Psoas muscle (tissue), 8 donors: ENCODE data around the gene SIX3. TPM values are rescaled to one million over a fixed set of nuclear protein-coding genes. Genes with fewer than 3 reads are reported as not detected.
A peak's percentile ranks its signal among the peaks of the same experiment; 100 is the strongest.

Source experiments
- ATAC-seq, 4 donors: fragments of 200-7000 bp; cut with Tn5 transposase; one replicate each; pipeline ENCODE4 v1.9.1; 2020; ENCODE audit warnings: moderate library complexity in 3 of 4, mild to moderate bottlenecking in 2 of 4
- DNase-seq, 2 donors: peaks; one replicate each; pipeline ENCODE4 v3.0.0-alpha.2; 2020
- H3K27ac ChIP-seq: fragments of 200-600 bp; one replicate; pipeline ENCODE4 v1.8.0; 2022
- H3K27me3 ChIP-seq, 3 donors: fragments of 200-600 bp in 1 of 3; one replicate each; pipeline versions ENCODE4 v1.6.1 to v1.8.0; 2013 to 2022; ENCODE audit warnings: low read length in 2 of 3, mild to moderate bottlenecking in 2 of 3, moderate library complexity in 1 of 3; ENCODE audit not compliant: insufficient read depth in 3 of 3
- H3K36me3 ChIP-seq, 2 donors: fragments of 200-600 bp in 1 of 2; one replicate each; pipeline versions ENCODE4 v1.6.1 to v1.8.0; 2013 to 2022; ENCODE audit warnings: low read depth in 1 of 2, mild to moderate bottlenecking in 1 of 2, moderate library complexity in 1 of 2; ENCODE audit not compliant: insufficient read depth in 1 of 2
- H3K4me1 ChIP-seq: fragments of 200-600 bp; one replicate; pipeline ENCODE4 v1.8.0; 2022
- H3K4me3 ChIP-seq: fragments of 200-600 bp; one replicate; pipeline ENCODE4 v1.8.0; 2022; ENCODE audit warnings: mild to moderate bottlenecking
- H3K9me3 ChIP-seq: fragments of 200-600 bp; one replicate; pipeline ENCODE4 v1.8.0; 2022
- CTCF ChIP-seq: fragments of 200-600 bp; IDR thresholded peaks from one replicate; pipeline ENCODE4 v1.8.0; 2022; ENCODE audit warnings: antibody characterized with exemption
- WGBS, 3 donors: extraction: QIAGEN DNeasy Blood & Tissue Kit; methylation state at CpG; one replicate each; pipeline versions ENCODE4 v1.1.6 to v1.1.7; 2013; 5-methylcytosine and 5-hydroxymethylcytosine counted together
- intact Hi-C, 2 donors: fragments of 100-400 bp; cut with DNase I; formaldehyde crosslinking; loops; one replicate each; pipeline versions ENCODE4 v1.11.0 to v1.14.2; 2022
- polyA plus RNA-seq, 3 donors: library from polyadenylated mRNA; stranded (reverse); fragments of 200-250 nt; gene quantifications; one replicate each; pipeline ENCODE4 v1.2.3, GENCODE V29; 2013
- total RNA-seq, 4 donors: library from RNA; stranded (reverse); fragmentation: NEBNext Ultra II Directional in 2 of 4; extraction: Animal tissue kit (Norgen Biotek cat#: 25700) in 2 of 4; gene quantifications; one replicate each; pipeline versions ENCODE4 v1.2.1 to v1.2.4, GENCODE V29; 2021 to 2023
- donor health status: healthy with polysubstance abuse.
- donor health status: DM: no; HTN: no; CAD: no; lungs with moderate emphysema.
- donor health status: Bipolar disorder and iron deficiency.
- donor health status: healthy.
- donor health status: DM: yes; HTN: yes; CAD: no.
- donor health status: DM: no; HTN: no; CAD: no.
- donor health status: DM: no; HTN: no; CAD: no.
- donor health status: DM: yes; HTN: yes; CAD: no.

The SIX3 gene
- total and polyA plus RNA-seq, 7 donors, result 0.01 to 0.20 TPM; not detected in 5

- DNase-seq (peak; percentile 71 to 84), ATAC-seq (peak; percentile 84 to 99 (median 90))
- Histone ChIP-seq H3K4me1 (no peaks in the 10 kb centered on the region), H3K9me3 (no peaks in the 10 kb centered on the region), H3K36me3 (no peaks in the 10 kb centered on the region), H3K27me3 (no peaks in the 10 kb centered on the region), H3K4me3 (no peak overlapping the region), H3K27ac (no peak overlapping the region)
- 10 to 13% (median 12%) methylated on average over 14 of the region's 14 CpGs for WGBS, 3 donors
- intact Hi-C loops, result loop anchor here (1.0 to 10.0 kb wide), 3 partner anchors 183 to 513 kb away; no protein-coding TSS in a partner anchor
- peak; percentile 91 for TF ChIP-seq CTCF
Measured at GRCh38 chr2:44981714-44982108, 40.2 kb downstream of the SIX3 start.

DNA sequence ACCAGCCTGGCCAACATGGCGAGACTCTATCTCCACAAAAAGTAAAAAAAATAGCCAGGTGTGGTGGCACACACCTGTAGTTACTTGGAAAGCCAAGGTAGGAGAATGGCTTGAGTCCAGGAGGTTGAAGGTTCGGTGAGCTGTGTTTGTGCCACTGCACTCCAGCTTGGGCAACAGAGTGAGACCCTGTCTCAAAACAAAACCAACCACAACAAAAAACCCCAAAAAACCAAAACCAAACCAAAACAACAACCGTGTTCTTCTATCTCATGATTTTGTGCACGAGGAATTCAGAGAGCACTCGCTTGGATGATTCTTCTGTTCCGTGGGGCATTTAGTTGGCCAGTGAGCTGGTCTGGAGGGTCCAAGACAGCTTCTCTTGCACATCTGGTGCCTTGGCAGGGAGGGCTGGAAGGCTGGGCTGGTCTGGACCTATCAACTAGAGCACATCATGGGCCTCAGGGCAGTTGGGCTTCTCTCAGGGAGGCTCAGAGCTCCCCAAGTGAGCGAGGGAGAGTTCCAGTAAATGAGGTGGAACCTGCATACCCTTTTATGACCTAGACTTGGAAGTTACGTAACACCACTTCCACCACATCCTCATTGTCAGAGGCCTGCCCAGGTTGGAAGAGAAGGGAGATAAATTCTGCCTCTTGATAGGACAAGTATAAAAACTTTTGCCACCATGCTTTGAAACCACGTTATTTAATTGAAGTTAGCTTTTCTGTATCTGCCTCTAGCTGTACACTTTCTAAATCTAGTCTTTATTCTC is 42.5 kb downstream of the SIX3 start:
- Histone ChIP-seq H3K27me3 (peaks cover 0 to 5% (median 0%) of the 10 kb centered on the region in 3 donors), H3K4me3 (no peak overlapping the region), H3K9me3 (no peaks in the 10 kb centered on the region), H3K27ac (no peak overlapping the region), H3K4me1 (no peaks in the 10 kb centered on the region), H3K36me3 (no peaks in the 10 kb centered on the region)
- ATAC-seq (no peak), DNase-seq (no peak)
- intact Hi-C loops, result loop anchor here (2.0 to 10.0 kb wide), 2 partner anchors 181 to 511 kb away; no protein-coding TSS in a partner anchor
- WGBS, 3 donors, result 69 to 77% (median 74%) methylated on average over 9 of the region's 9 CpGs
- TF ChIP-seq CTCF, result no peak

GRCh38 chr2:44989176-44989575 is 47.7 kb downstream of the SIX3 start:
- intact Hi-C loops, result loop anchor here in 1 of 2 donors (10.0 kb wide), 1 partner anchor 176 kb away; no protein-coding TSS in a partner anchor
- TF ChIP-seq CTCF, result no peak
- DNase-seq (no peak), ATAC-seq (no peak)
- WGBS, 3 donors, result 63 to 74% (median 66%) methylated on average over 2 of the region's 2 CpGs
- H3K27ac ChIP-seq, result no peak overlapping the region
- H3K4me1 ChIP-seq, result no peaks in the 10 kb centered on the region
- peaks cover 0 to 5% (median 0%) of the 10 kb centered on the region in 3 donors for H3K27me3 ChIP-seq
- H3K4me3 ChIP-seq, result no peak overlapping the region
- H3K9me3 ChIP-seq, result peaks cover 8% of the 10 kb centered on the region
- H3K36me3 ChIP-seq, result no peaks in the 10 kb centered on the region

DNA sequence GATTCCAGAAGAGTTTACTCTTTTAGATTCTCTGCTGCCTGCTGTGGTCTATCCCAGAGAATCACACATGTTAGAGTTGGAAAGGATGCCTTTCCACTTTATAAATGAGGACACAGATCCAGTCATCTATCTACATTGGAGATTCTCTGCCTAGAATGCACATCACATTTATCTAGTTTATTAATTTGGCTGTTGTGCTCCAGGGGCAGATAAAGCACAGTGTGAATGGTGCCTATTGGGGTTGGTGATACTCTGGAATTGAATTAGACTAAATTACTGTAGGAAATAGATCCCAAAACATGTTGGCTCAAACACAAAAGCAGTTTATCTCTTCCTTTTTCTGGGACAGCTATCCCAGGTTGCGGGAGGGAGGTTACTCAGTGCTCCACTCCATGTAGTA is 52.9 kb downstream of the SIX3 start:
- WGBS, 3 donors, result 96 to 100% (median 100%) methylated on average over 1 of the region's 1 CpG
- Histone ChIP-seq H3K9me3 (peaks cover 8% of the 10 kb centered on the region), H3K27me3 (peaks cover 2 to 15% (median 3%) of the 10 kb centered on the region in 3 donors), H3K4me1 (no peaks in the 10 kb centered on the region), H3K36me3 (no peaks in the 10 kb centered on the region), H3K4me3 (no peak overlapping the region), H3K27ac (no peak overlapping the region)
- intact Hi-C loops, result no loop called here
- ATAC-seq, result no peak
- TF ChIP-seq CTCF, result no peak
- no peak for DNase-seq

Other genes starting within 250 kb of the SIX3 start
- gene SIX2, start 67.8 kb downstream of the SIX3 start, total RNA-seq, result 10 to 100 TPM; 16.6 to 31.4 (median 29.3) TPM
- 10 to 100 TPM; 27.3 to 50.8 (median 36.2) TPM for gene SIX2, start 67.8 kb downstream of the SIX3 start, polyA plus RNA-seq